Endothelial cell of umbilical vein (primary cell): ENCODE data around the gene KAT2A. TPM values are rescaled to one million over a fixed set of nuclear protein-coding genes. Genes with fewer than 3 reads are reported as not detected.

Experiments
- BruUV-seq: library from RNA; stranded (reverse); fragments of 400-500 nt; replicated peaks from 2 replicates; lab custom pipeline; 2021; lab: Mats Ljungman, UMichigan
- CTCF ChIA-PET: fragments of 300-600, 350-600 bp; sonication (Branson Sonifier 250); formaldehyde crosslinking; loops from one replicate; lab custom pipeline; 2021; ENCODE audit warnings: antibody characterized with exemption, inconsistent platforms; lab: Charles Lee
- POLR2A ChIA-PET: fragments of 300-600, 350-600 bp; sonication (Branson Sonifier 250); formaldehyde crosslinking; loops from one replicate; lab custom pipeline; 2021; ENCODE audit warnings: antibody characterized with exemption, inconsistent platforms; lab: Charles Lee
- DNase-seq: peaks from one replicate; pipeline ENCODE4 v3.0.0-alpha.2; 2011; ENCODE audit warnings: low read depth, low spot score
- FAIRE-seq: peaks from 2 replicates; lab custom pipeline; 2011; peaks lifted over from hg19 to GRCh38; lab: Jason Lieb, UNC
- H2AFZ ChIP-seq: 2 replicates; pipeline ENCODE4 v1.6.0; 2012; ENCODE audit warnings: low read depth, low read length, control low read depth, inconsistent platforms
- H3K27ac ChIP-seq: 2 replicates; pipeline ENCODE4 v1.5.1; 2011; ENCODE audit warnings: low read depth, mild to moderate bottlenecking, control low read depth, low read length, moderate library complexity; ENCODE audit not compliant: insufficient read depth
- H3K27me3 ChIP-seq, 2 experiments: 2 replicates each; pipeline versions ENCODE4 v1.6.0 to v1.6.1; 2011; ENCODE audit warnings: low read length in 2 of 2, mixed read lengths in 1 of 2; ENCODE audit not compliant: control insufficient read depth in 2 of 2, insufficient read depth in 2 of 2
- H3K36me3 ChIP-seq, 2 experiments: 2 replicates in 1 of 2; 3 replicates in 1 of 2; pipeline ENCODE4 v1.5.1; 2011; ENCODE audit warnings: low read length in 2 of 2, mild to moderate bottlenecking in 1 of 2, moderate library complexity in 1 of 2; ENCODE audit not compliant: control insufficient read depth in 2 of 2, insufficient read depth in 2 of 2; ENCODE audit errors: extremely low read depth in 1 of 2
- H3K4me1 ChIP-seq: 3 replicates; pipeline ENCODE4 v1.5.1; 2011; ENCODE audit warnings: mild to moderate bottlenecking, low read length; ENCODE audit not compliant: control insufficient read depth, insufficient read depth; ENCODE audit errors: extremely low read depth
- H3K4me2 ChIP-seq: 2 replicates; pipeline ENCODE4 v1.6.1; 2011; ENCODE audit warnings: low read length, control low read depth, mixed read lengths; ENCODE audit not compliant: insufficient read depth
- H3K4me3 ChIP-seq, 3 experiments: fragments of 200-600 bp in 1 of 3; sonication (generic), shearing (Covaris generic) in 1 of 3; replicated peaks in 1 of 3; 2 replicates each; pipeline ENCODE4 v1.5.1; 2011 to 2016; ENCODE audit warnings: control low read depth in 3 of 3, low read length in 3 of 3, mild to moderate bottlenecking in 2 of 3, inconsistent platforms in 1 of 3, low read depth in 1 of 3, moderate library complexity in 1 of 3; ENCODE audit not compliant: insufficient read depth in 1 of 3
- H3K79me2 ChIP-seq: 2 replicates; pipeline ENCODE4 v1.6.0; 2012; ENCODE audit warnings: low read length, inconsistent platforms; ENCODE audit not compliant: control insufficient read depth, insufficient read depth
- H3K9ac ChIP-seq: replicated peaks from 2 replicates; pipeline ENCODE3; 2011; ENCODE audit warnings: low read length, control low read depth; ENCODE audit not compliant: insufficient read depth; ENCODE audit errors: extremely low read depth
- H3K9me1 ChIP-seq: replicated peaks from 3 replicates; pipeline ENCODE4 v1.6.0; 2011; ENCODE audit warnings: mild to moderate bottlenecking, low read length; ENCODE audit not compliant: control insufficient read depth, insufficient read depth; ENCODE audit errors: extremely low read depth
- H3K9me3 ChIP-seq: replicated peaks from 2 replicates; pipeline ENCODE4 v1.5.1; 2012; ENCODE audit warnings: low read length, inconsistent platforms; ENCODE audit not compliant: control insufficient read depth, insufficient read depth
- H4K20me1 ChIP-seq: replicated peaks from 2 replicates; pipeline ENCODE3; 2011; ENCODE audit warnings: mild to moderate bottlenecking, low read length; ENCODE audit not compliant: control insufficient read depth, insufficient read depth; ENCODE audit errors: extremely low read depth
- EZH2 ChIP-seq: IDR thresholded peaks from 2 replicates; pipeline ENCODE4 v1.6.1; 2012; ENCODE audit warnings: borderline replicate concordance, low read depth, mild to moderate bottlenecking, moderate library complexity, low read length, inconsistent platforms; ENCODE audit not compliant: severe bottlenecking
- FOS ChIP-seq: IDR thresholded peaks from 2 replicates; pipeline ENCODE4 v1.6.1; 2011; ENCODE audit warnings: mild to moderate bottlenecking, low read length, moderate library complexity, borderline replicate concordance; ENCODE audit not compliant: insufficient read depth
- GATA2 ChIP-seq: IDR thresholded peaks from 2 replicates; pipeline ENCODE4 v1.7.0; 2011; ENCODE audit warnings: low read depth, mild to moderate bottlenecking, moderate library complexity, mixed read lengths, low read length; ENCODE audit not compliant: insufficient read length, insufficient read depth
- MYC ChIP-seq: IDR thresholded peaks from one replicate; pipeline ENCODE4 v1.6.1; 2011; ENCODE audit warnings: mild to moderate bottlenecking, low read depth, low read length
- POLR2AphosphoS5 ChIP-seq: IDR thresholded peaks from 2 replicates; pipeline ENCODE4 v1.6.1; 2012; ENCODE audit warnings: low read depth, mild to moderate bottlenecking, control low read depth, low read length, moderate library complexity; ENCODE audit not compliant: insufficient read depth
- dilution Hi-C: fragments of 300-500 bp; cut with MboI; formaldehyde crosslinking; loops from one replicate; pipeline ENCODE4 v1.15.0; 2019; ENCODE audit warnings: low sequenced_read_pairs; ENCODE audit not compliant: extremely low pct_ligation_motif_present
- intact Hi-C: fragments of 100-400 bp; cut with micrococcal nuclease; formaldehyde crosslinking; loops from one replicate; pipeline ENCODE4 v1.10.0; 2022
- polyA plus RNA-seq, 4 experiments: library from polyadenylated mRNA; depleted of rRNA in 3 of 4; stranded (reverse) in 3 of 4; unstranded in 1 of 4; fragments of >200 nt; gene quantifications; 2 replicates each; pipeline versions ENCODE4 v1.2.1 to v1.2.3, GENCODE V29; 2011 to 2012; ENCODE audit warnings: missing spikeins in 1 of 4
- total RNA-seq: library from RNA; stranded (reverse); gene quantifications from 2 replicates; pipeline ENCODE4 v1.2.3, GENCODE V29; 2021
- TF ChIP-seq, protein P1 (sequence below): IDR thresholded peaks from 2 replicates; pipeline ENCODE4 v1.6.1; 2011; ENCODE audit not compliant: insufficient read depth, insufficient read length

The KAT2A gene
- total and polyA plus RNA-seq, 2 donors (not counting 3 experiments of a cell fraction or from before 2014, with no cell fraction given): 32.9 to 33.4 TPM

DNA sequence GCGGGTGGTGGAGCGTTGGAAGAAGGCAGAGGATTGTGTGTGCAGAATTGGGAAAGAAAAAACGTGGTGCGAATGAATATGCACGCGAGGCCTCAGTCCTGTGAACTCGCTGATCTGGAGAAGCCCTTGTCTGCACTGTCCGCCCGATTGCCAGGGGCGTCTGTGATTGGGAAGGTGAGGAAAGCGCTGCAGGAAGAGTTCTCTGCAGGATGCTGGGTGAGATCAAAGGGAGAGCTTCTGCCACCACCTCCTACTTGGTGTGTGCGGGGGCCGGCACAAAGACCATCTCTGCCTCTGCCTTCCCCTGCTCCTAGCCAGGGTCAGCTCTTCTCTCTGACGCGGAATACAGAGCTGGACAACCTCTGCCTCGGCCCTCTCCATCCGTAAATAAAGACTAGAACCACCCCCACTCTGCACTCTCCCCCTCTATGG, 34.5 kb upstream of the KAT2A start:
- Histone ChIP-seq H3K27me3 (no peaks in the 10 kb centered on the region), H3K9me1 (no peaks in the 10 kb centered on the region), H3K27ac (no peak overlapping the region), H3K4me1 (peaks cover 13% of the 10 kb centered on the region), H3K4me2 (peak overlapping the region; percentile 69), H3K79me2 (peaks cover 40% of the 10 kb centered on the region), H2AFZ (peak overlapping the region; percentile 66), H3K36me3 (peaks cover 0 to 6% of the 10 kb centered on the region in 2 experiments), H3K9me3 (no peaks in the 10 kb centered on the region), H3K4me3 (peak overlapping the region; percentile 46 to 100 (median 67)), H4K20me1 (peaks cover 4% of the 10 kb centered on the region), H3K9ac (no peak overlapping the region)
- FAIRE-seq: no peak
- dilution Hi-C loops: no loop called here
- no peak for DNase-seq
- no TSS peak for BruUV-seq
- intact Hi-C loops: loop anchor here (1.0 kb wide), 2 partner anchors 34 to 39 kb away; partner anchors contain the start of genes GHDC and KAT2A
- CTCF ChIA-PET: interaction anchor here (1.4 kb wide), 1 partner anchor 26 kb away, joined by 4 read pairs; the partner anchor contains the start of gene KCNH4
- POLR2A ChIA-PET: no interaction called here
- TF ChIP-seq MYC (no peak), FOS (no peak), POLR2AphosphoS5 (no peak), GATA2 (no peak), EZH2 (no peak)
- TF ChIP-seq, protein P1, sequence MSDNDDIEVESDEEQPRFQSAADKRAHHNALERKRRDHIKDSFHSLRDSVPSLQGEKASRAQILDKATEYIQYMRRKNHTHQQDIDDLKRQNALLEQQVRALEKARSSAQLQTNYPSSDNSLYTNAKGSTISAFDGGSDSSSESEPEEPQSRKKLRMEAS: no peak
